HFFc6 (cell line): ENCODE measurements around the gene P2RY2. TPM values are rescaled to one million over a fixed set of nuclear protein-coding genes. Genes with fewer than 3 reads are reported as not detected.
"Not testable (repeated sequence)": the region's sequence is repeated elsewhere in the genome, so short reads cannot be mapped to it uniquely, and the experiment has no call there.

ENCODE experiments used
- DNase-seq: peaks from one replicate; pipeline ENCODE4 v3.0.0-alpha.2; 2018
- H3K27ac Mint-ChIP-seq: 2 replicates; pipeline ENCODE4 v1.8.0; 2020; ENCODE audit warnings: mild to moderate bottlenecking, mixed read lengths
- H3K27me3 Mint-ChIP-seq: 2 replicates; pipeline ENCODE4 v1.8.0; 2021; ENCODE audit warnings: mild to moderate bottlenecking, moderate library complexity, mixed read lengths; ENCODE audit not compliant: insufficient read depth
- H3K36me3 Mint-ChIP-seq: 2 replicates; pipeline ENCODE4 v1.8.0; 2021; ENCODE audit warnings: low read depth, mixed read lengths
- H3K4me1 Mint-ChIP-seq: 2 replicates; pipeline ENCODE4 v1.8.0; 2020; ENCODE audit warnings: low read depth, mixed read lengths
- H3K4me3 Mint-ChIP-seq: 2 replicates; pipeline ENCODE4 v1.8.0; 2020; ENCODE audit warnings: mild to moderate bottlenecking, moderate library complexity, mixed read lengths
- H3K9me3 Mint-ChIP-seq: 2 replicates; pipeline ENCODE4 v1.8.0; 2020; ENCODE audit warnings: mild to moderate bottlenecking, mixed read lengths
- CTCF ChIP-seq: fragments of 200-600 bp; sonication (generic); IDR thresholded peaks from 2 replicates; pipeline ENCODE4 v1.5.0; 2021; ENCODE audit warnings: antibody characterized with exemption, mild to moderate bottlenecking
- total RNA-seq, 6 experiments: library from RNA; stranded (reverse); fragmentation: NEBNext Ultra II Directional; extraction: Animal tissue kit (Norgen Biotek cat#: 25700); gene quantifications; 2 replicates in 1 of 6; 3 replicates in 5 of 6; pipeline ENCODE4 v1.2.3, GENCODE V29; 2021

Gene P2RY2
- total RNA-seq, 6 experiments from 2014 or later, result 0.08 to 0.20 (median 0.16) TPM; not detected in 1

- TF ChIP-seq CTCF, result no peak
- no peak overlapping the region for H3K4me3 Mint-ChIP-seq
- H3K27ac Mint-ChIP-seq, result no peak overlapping the region
- no peaks in the 10 kb centered on the region for H3K36me3 Mint-ChIP-seq
- DNase-seq, result no peak
- peaks cover 35% of the 10 kb centered on the region for H3K4me1 Mint-ChIP-seq
- peaks cover 6% of the 10 kb centered on the region for H3K27me3 Mint-ChIP-seq
- H3K9me3 Mint-ChIP-seq, result no peaks in the 10 kb centered on the region
Observed at GRCh38 chr11:73197348-73197747, 20.7 kb upstream of the P2RY2 start.

GRCh38 chr11:73197787-73198186 lies 20.3 kb upstream of the P2RY2 start:
- H3K4me1 Mint-ChIP-seq, result peaks cover 35% of the 10 kb centered on the region
- not testable (repeated sequence) for DNase-seq, H3K27ac Mint-ChIP-seq, H3K9me3 Mint-ChIP-seq, H3K4me3 Mint-ChIP-seq, H3K27me3 Mint-ChIP-seq, H3K36me3 Mint-ChIP-seq

- TF ChIP-seq CTCF, result no peak
- H3K4me3 Mint-ChIP-seq, result no peak overlapping the region
- no peaks in the 10 kb centered on the region for H3K9me3 Mint-ChIP-seq
- peaks cover 32% of the 10 kb centered on the region for H3K4me1 Mint-ChIP-seq
- DNase-seq, result no peak
- no peaks in the 10 kb centered on the region for H3K36me3 Mint-ChIP-seq
- H3K27ac Mint-ChIP-seq, result no peak overlapping the region
- peaks cover 6% of the 10 kb centered on the region for H3K27me3 Mint-ChIP-seq
Observed at GRCh38 chr11:73198677-73199076, 19.4 kb upstream of the P2RY2 start.

- H3K4me1 Mint-ChIP-seq, result peaks cover 25% of the 10 kb centered on the region
- H3K36me3 Mint-ChIP-seq, result no peaks in the 10 kb centered on the region
- no peak for TF ChIP-seq CTCF
- DNase-seq, result no peak
- no peaks in the 10 kb centered on the region for H3K9me3 Mint-ChIP-seq
- H3K4me3 Mint-ChIP-seq, result no peak overlapping the region
- no peak overlapping the region for H3K27ac Mint-ChIP-seq
- H3K27me3 Mint-ChIP-seq, result peaks cover 9% of the 10 kb centered on the region
Observed at GRCh38 chr11:73199446-73199845, 18.6 kb upstream of the P2RY2 start.

GRCh38 chr11:73200256-73200655 lies 17.8 kb upstream of the P2RY2 start:
- no peak for TF ChIP-seq CTCF
- H3K27ac Mint-ChIP-seq, result no peak overlapping the region
- H3K4me1 Mint-ChIP-seq, result peaks cover 17% of the 10 kb centered on the region
- no peak overlapping the region for H3K4me3 Mint-ChIP-seq
- H3K9me3 Mint-ChIP-seq, result no peaks in the 10 kb centered on the region
- H3K27me3 Mint-ChIP-seq, result peaks cover 9% of the 10 kb centered on the region
- no peak for DNase-seq
- no peaks in the 10 kb centered on the region for H3K36me3 Mint-ChIP-seq

- no peak for DNase-seq
- H3K36me3 Mint-ChIP-seq, result no peaks in the 10 kb centered on the region
- no peak overlapping the region for H3K4me3 Mint-ChIP-seq
- H3K27me3 Mint-ChIP-seq, result peaks cover 9% of the 10 kb centered on the region
- no peak overlapping the region for H3K27ac Mint-ChIP-seq
- H3K4me1 Mint-ChIP-seq, result peaks cover 8% of the 10 kb centered on the region
- no peak for TF ChIP-seq CTCF
- no peaks in the 10 kb centered on the region for H3K9me3 Mint-ChIP-seq
Observed at GRCh38 chr11:73201249-73201648, 16.8 kb upstream of the P2RY2 start.
